HepG2 (cell line): Measurements from ENCODE around the gene DNAJC28. TPM values are rescaled to one million over a fixed set of nuclear protein-coding genes. Genes with fewer than 3 reads are reported as not detected.

Source experiments
- ATAC-seq: fragments of 200-7000 bp; cut with Tn5 transposase; 3 replicates; pipeline ENCODE4 v1.9.1; 2020; ENCODE audit warnings: mild to moderate bottlenecking, moderate library complexity
- BruUV-seq: library from RNA; stranded (reverse); fragments of 400-500 nt; replicated peaks from 2 replicates; lab custom pipeline; 2021; lab: Mats Ljungman, UMichigan
- CTCF ChIA-PET: fragments of 300-600 bp; formaldehyde crosslinking; extraction: SDS; loops from one replicate; lab custom pipeline; 2021; ENCODE audit warnings: low total read pairs, inconsistent platforms, low intra/inter-chr PET ratio; lab: Yijun Ruan, JAX
- POLR2A ChIA-PET: fragments of 350-600 bp; sonication (Branson Sonifier 250); formaldehyde crosslinking; loops from one replicate; lab custom pipeline; 2020; ENCODE audit warnings: antibody characterized with exemption, inconsistent platforms; lab: Yijun Ruan, JAX
- DNase-seq: peaks from one replicate; pipeline ENCODE4 v3.0.0-alpha.2; 2015; ENCODE audit warnings: low spot score
- FAIRE-seq: peaks from 3 replicates; lab custom pipeline; 2011; peaks lifted over from hg19 to GRCh38; lab: Jason Lieb, UNC
- H2AFZ ChIP-seq: one replicate; pipeline ENCODE4 v1.6.1; 2011; ENCODE audit warnings: low read length, inconsistent platforms
- H3K27ac ChIP-seq: fragments of 300-600 bp; 3 replicates; pipeline ENCODE4 v1.8.0; 2011; ENCODE audit warnings: mixed run types, mild to moderate bottlenecking, mixed read lengths, low read length, inconsistent platforms; ENCODE audit not compliant: insufficient read depth; ENCODE audit errors: extremely low read length
- H3K27me3 ChIP-seq, 2 experiments: fragments of 200-600 bp in 1 of 2; 2 replicates in 1 of 2; 3 replicates in 1 of 2; pipeline versions ENCODE4 v1.6.0 to v1.8.0; 2011; ENCODE audit warnings: low read length in 2 of 2, mild to moderate bottlenecking in 2 of 2, moderate library complexity in 2 of 2, inconsistent platforms in 1 of 2; ENCODE audit not compliant: insufficient read depth in 2 of 2, control insufficient read depth in 1 of 2
- H3K36me3 ChIP-seq, 2 experiments: fragments of 200-600 bp in 1 of 2; replicated peaks in 1 of 2; 2 replicates in 1 of 2; 3 replicates in 1 of 2; pipeline versions ENCODE4 v1.5.1 to v1.8.0; 2011; ENCODE audit warnings: low read length in 2 of 2, inconsistent platforms in 1 of 2; ENCODE audit not compliant: insufficient read depth in 2 of 2, control insufficient read depth in 1 of 2
- H3K4me1 ChIP-seq: 2 replicates; pipeline ENCODE4 v1.5.1; 2012; ENCODE audit warnings: low read length, inconsistent platforms; ENCODE audit not compliant: insufficient read depth
- H3K4me2 ChIP-seq: 2 replicates; pipeline ENCODE4 v1.6.0; 2011; ENCODE audit warnings: low read depth, low read length, inconsistent platforms
- H3K4me3 ChIP-seq, 3 experiments: fragments of 200-600 bp in 1 of 3; sonication (generic), shearing (Covaris generic) in 1 of 3; replicated peaks in 1 of 3; 2 replicates each; pipeline ENCODE4 v1.5.1; 2011 to 2016; ENCODE audit warnings: low read length in 3 of 3, inconsistent platforms in 2 of 3, low read depth in 2 of 3, mild to moderate bottlenecking in 2 of 3, control low read depth in 1 of 3, mixed read lengths in 1 of 3; ENCODE audit not compliant: insufficient read depth in 1 of 3
- H3K79me2 ChIP-seq: one replicate; pipeline ENCODE4 v1.6.1; 2011; ENCODE audit warnings: low read length, inconsistent platforms; ENCODE audit not compliant: insufficient read depth
- H3K9ac ChIP-seq: 2 replicates; pipeline ENCODE4 v1.6.0; 2011; ENCODE audit warnings: mild to moderate bottlenecking, low read depth, low read length, inconsistent platforms; ENCODE audit not compliant: insufficient read depth
- H3K9me3 ChIP-seq: 2 replicates; pipeline ENCODE4 v1.5.1; 2012; ENCODE audit warnings: mild to moderate bottlenecking, low read length
- H4K20me1 ChIP-seq: 2 replicates; pipeline ENCODE4 v1.6.0; 2011; ENCODE audit warnings: inconsistent platforms, mild to moderate bottlenecking, low read length, moderate library complexity; ENCODE audit not compliant: insufficient read depth
- CSRNP1 ChIP-seq: sonication (generic); formaldehyde crosslinking; IDR thresholded peaks from 2 replicates; pipeline ENCODE4 v1.8.1; 2023; ENCODE audit warnings: mild to moderate bottlenecking, missing genetic modification reagents
- GTF3A ChIP-seq: sonication (generic); formaldehyde crosslinking; conservative IDR thresholded peaks from 2 replicates; pipeline ENCODE4 v1.4.0; 2020; ENCODE audit warnings: mild to moderate bottlenecking, missing genetic modification reagents
- HMGXB3 ChIP-seq: sonication (generic); formaldehyde crosslinking; IDR thresholded peaks from 2 replicates; pipeline ENCODE4 v1.4.0; 2020; ENCODE audit warnings: missing genetic modification reagents, borderline replicate concordance
- HNF4G ChIP-seq, 2 experiments: sonication (generic) in 1 of 2; formaldehyde crosslinking in 1 of 2; IDR thresholded peaks; 2 replicates each; pipeline versions ENCODE4 v1.4.0 to v1.6.1; 2011 to 2020; ENCODE audit warnings: borderline replicate concordance in 2 of 2, low read depth in 2 of 2, mild to moderate bottlenecking in 2 of 2, low read length in 1 of 2, missing genetic modification reagents in 1 of 2, moderate library complexity in 1 of 2
- KDM5B ChIP-seq: sonication (generic); formaldehyde crosslinking; IDR thresholded peaks from 2 replicates; pipeline ENCODE4 v1.4.0; 2020; ENCODE audit warnings: missing genetic modification reagents, mild to moderate bottlenecking, borderline replicate concordance
- KDM6A ChIP-seq: IDR thresholded peaks from 2 replicates; pipeline ENCODE4 v1.6.1; 2016; ENCODE audit warnings: low read depth
- KLF16 ChIP-seq, 2 experiments: sonication (generic) in 1 of 2; formaldehyde crosslinking in 1 of 2; IDR thresholded peaks; 2 replicates each; pipeline versions ENCODE4 v1.6.1 to v1.8.0; 2016 to 2023; ENCODE audit warnings: missing genetic modification reagents in 2 of 2, missing compliant biosample characterization in 1 of 2
- PAF1 ChIP-seq: IDR thresholded peaks from 2 replicates; pipeline ENCODE4 v1.6.1; 2016; ENCODE audit warnings: missing genetic modification reagents, missing compliant biosample characterization
- RBFOX2 ChIP-seq: fragments of 200-400 bp; formaldehyde crosslinking; IDR thresholded peaks from 2 replicates; pipeline ENCODE4 v1.6.1; 2017; ENCODE audit warnings: low read depth, mild to moderate bottlenecking, low read length
- SALL1 ChIP-seq: sonication (generic); formaldehyde crosslinking; IDR thresholded peaks from 2 replicates; pipeline ENCODE4 v1.8.0; 2022; ENCODE audit warnings: mild to moderate bottlenecking, missing genetic modification reagents
- TFDP1 ChIP-seq: IDR thresholded peaks from 2 replicates; pipeline ENCODE4 v1.6.1; 2016; ENCODE audit warnings: missing compliant biosample characterization, missing genetic modification reagents, borderline replicate concordance
- ZKSCAN1 ChIP-seq: fragments of 150-350 bp; IDR thresholded peaks from 2 replicates; pipeline ENCODE4 v1.6.1; 2014; ENCODE audit warnings: low read length
- ZMAT3 ChIP-seq: sonication (generic); formaldehyde crosslinking; conservative IDR thresholded peaks from 2 replicates; pipeline ENCODE4 v1.7.0; 2021; ENCODE audit warnings: missing genetic modification reagents
- ZNF770 ChIP-seq: sonication (generic); formaldehyde crosslinking; IDR thresholded peaks from 2 replicates; pipeline ENCODE4 v1.5.0; 2020; ENCODE audit warnings: mild to moderate bottlenecking, missing genetic modification reagents
- WGBS: methylation state at CpG from one replicate; pipeline ENCODE4 v1.1.6; 2017; ENCODE audit warnings: low lambda C conversion rate; 5-methylcytosine and 5-hydroxymethylcytosine counted together
- in situ Hi-C: cut with HindIII; loops from 2 replicates; pipeline ENCODE4 v1.10.0; 2017; ENCODE audit warnings: low pct_unique_long_range_greater_than_20kb; ENCODE audit not compliant: extremely low pct_ligation_motif_present
- intact Hi-C: fragments of 100-400 bp; cut with micrococcal nuclease; formaldehyde crosslinking; loops from one replicate; pipeline ENCODE4 v1.10.0; 2022; ENCODE audit not compliant: unreplicated experiment
- polyA plus RNA-seq, 8 experiments: library from polyadenylated mRNA; depleted of rRNA in 3 of 8; stranded (reverse) in 7 of 8; unstranded in 1 of 8; fragments of >200 nt; fragmentation: Illumina TruSeq in 4 of 8; extraction: Trizol in 4 of 8; gene quantifications; 2 replicates each; pipeline versions ENCODE4 v1.2.1 to v1.2.3, GENCODE V29; 2011 to 2016; ENCODE audit warnings: low read depth in 4 of 8, missing spikeins in 1 of 8, mixed read lengths in 1 of 8; ENCODE audit not compliant: insufficient read depth in 1 of 8
- total RNA-seq, 5 experiments: library from RNA; depleted of rRNA; stranded (reverse); fragments of >200 nt; fragmentation: Illumina TruSeq; extraction: Trizol; gene quantifications; 2 replicates each; pipeline ENCODE4 v1.2.3, GENCODE V29; 2016; ENCODE audit warnings: low read depth in 1 of 5

DNAJC28 gene
- total and polyA plus RNA-seq, 2 of the 13 experiments (the other 11 are each of a cell fraction or from before 2014, with no cell fraction given) = 1.5 to 3.3 TPM

- no peak for TF ChIP-seq ZNF770 (CRISPR knock-in tag)
- TF ChIP-seq HNF4G (IDR thresholded peaks at IDR 0.05; ENCODE audit: borderline replicate concordance, low read depth, low read length) = no peak
- no peak for TF ChIP-seq HNF4G (CRISPR knock-in tag; IDR thresholded peaks at IDR 0.05; ENCODE audit: borderline replicate concordance, low read depth)
Observed at GRCh38 chr21:33539616-33540015, 48.1 kb upstream of the DNAJC28 start (continued).

GRCh38 chr21:33537212-33537611 is 45.7 kb upstream of the DNAJC28 start:
- Histone ChIP-seq H3K9ac (no peak overlapping the region), H3K9me3 (no peaks in the 10 kb centered on the region), H2AFZ (no peak overlapping the region), H3K27ac (no peak overlapping the region), H3K4me2 (no peak overlapping the region), H3K79me2 (peaks cover 39% of the 10 kb centered on the region), H4K20me1 (peaks cover 4% of the 10 kb centered on the region; the same call in 1 of the 2 replicates), H3K27me3 (no peaks in the 10 kb centered on the region; a peak in 1 of 5 replicates), H3K4me1 (peaks cover 10% of the 10 kb centered on the region), H3K36me3 (peaks cover 8 to 65% of the 10 kb centered on the region in 2 experiments), H3K4me3 (no peak overlapping the region)
- no peak for ATAC-seq
- POLR2A ChIA-PET = no interaction called here
- in situ Hi-C loops = no loop called here
- FAIRE-seq = no peak
- WGBS = 100% methylated on average over 2 of the region's 2 CpGs
- intact Hi-C loops = no loop called here
- DNase-seq = no peak
- BruUV-seq = no TSS peak
- CTCF ChIA-PET = no interaction called here
- TF ChIP-seq ZMAT3 (CRISPR knock-in tag) (no peak), GTF3A (no peak), KLF16 (CRISPR knock-in tag; IDR thresholded peaks at IDR 0.05) (no peak), ZKSCAN1 (no peak), PAF1 (CRISPR knock-in tag) (no peak), KDM5B (CRISPR knock-in tag) (no peak), TFDP1 (CRISPR knock-in tag) (no peak), RBFOX2 (no peak), SALL1 (CRISPR knock-in tag) (no peak), HMGXB3 (no peak), CSRNP1 (CRISPR knock-in tag) (no peak), KDM6A (CRISPR knock-in tag) (no peak)
